K562 (cell line): ENCODE data around the gene TMSB10. TPM values are rescaled to one million over a fixed set of nuclear protein-coding genes. Genes with fewer than 3 reads are reported as not detected.

Experiments used
- HDAC1 ChIP-seq, 2 experiments: fragments of 450-650 bp; IDR thresholded peaks; 2 replicates each; pipeline ENCODE4 v1.6.1; 2016 to 2017; ENCODE audit warnings: inconsistent platforms in 1 of 2, mild to moderate bottlenecking in 1 of 2, moderate library complexity in 1 of 2
- MYNN ChIP-seq, 2 experiments: sonication (generic); formaldehyde crosslinking in 1 of 2; IDR thresholded peaks; 2 replicates each; pipeline versions ENCODE4 v1.5.0 to v1.6.1; 2016 to 2020; ENCODE audit warnings: antibody characterized with exemption in 1 of 2, missing genetic modification reagents in 1 of 2
- NCOR1 ChIP-seq: fragments of 450-650 bp; IDR thresholded peaks from 2 replicates; pipeline ENCODE4 v1.6.1; 2016; ENCODE audit warnings: mild to moderate bottlenecking, moderate library complexity
- NFXL1 ChIP-seq: fragments of 450-650 bp; formaldehyde crosslinking; IDR thresholded peaks from 2 replicates; pipeline ENCODE4 v1.4.0; 2021; ENCODE audit warnings: mild to moderate bottlenecking
- NRF1 ChIP-seq, 2 experiments: fragments of 450-650 bp; IDR thresholded peaks in 1 of 2; conservative IDR thresholded peaks in 1 of 2; 2 replicates each; pipeline ENCODE4 v1.6.1; 2014; ENCODE audit warnings: mild to moderate bottlenecking in 2 of 2
- PHB ChIP-seq: fragments of 250-450 bp; sonication (Bioruptor Pico); IDR thresholded peaks from 2 replicates; pipeline ENCODE4 v1.5.0; 2021
- POU5F1 ChIP-seq: fragments of 150-350 bp; IDR thresholded peaks from 2 replicates; pipeline ENCODE4 v1.6.1; 2014; ENCODE audit warnings: borderline replicate concordance, low read length, low read depth, mild to moderate bottlenecking; ENCODE audit not compliant: partially characterized antibody
- RBM15 ChIP-seq: fragments of 200-400 bp; formaldehyde crosslinking; IDR thresholded peaks from 2 replicates; pipeline ENCODE4 v1.6.1; 2018; ENCODE audit warnings: mild to moderate bottlenecking, low read length, moderate library complexity; ENCODE audit not compliant: insufficient read depth
- RBM22 ChIP-seq: fragments of 200-400 bp; formaldehyde crosslinking; IDR thresholded peaks from 2 replicates; pipeline ENCODE4 v1.6.1; 2018; ENCODE audit warnings: low read length, low read depth; ENCODE audit not compliant: poor library complexity, severe bottlenecking
- SIN3A ChIP-seq, 2 experiments: fragments of 150-350 bp in 1 of 2; IDR thresholded peaks; 2 replicates each; pipeline ENCODE4 v1.6.1; 2011 to 2016; ENCODE audit warnings: borderline replicate concordance in 2 of 2, low read depth in 2 of 2, low read length in 2 of 2, mild to moderate bottlenecking in 2 of 2, moderate library complexity in 2 of 2; ENCODE audit not compliant: control insufficient read depth in 1 of 2
- SMAD1 ChIP-seq: fragments of 150-350 bp; IDR thresholded peaks from 2 replicates; pipeline ENCODE4 v1.6.1; 2014; ENCODE audit warnings: low read length, low read depth; ENCODE audit not compliant: partially characterized antibody
- SMARCA5 ChIP-seq: fragments of 450-650 bp; IDR thresholded peaks from 2 replicates; pipeline ENCODE4 v1.6.1; 2016
- SOX6 ChIP-seq: fragments of 450-650 bp; IDR thresholded peaks from 2 replicates; pipeline ENCODE4 v1.6.1; 2014; ENCODE audit warnings: mild to moderate bottlenecking
- ZBTB17 ChIP-seq: fragments of 450-650 bp; formaldehyde crosslinking; IDR thresholded peaks from 2 replicates; pipeline ENCODE4 v1.4.0; 2020; ENCODE audit warnings: mild to moderate bottlenecking
- ZBTB7A ChIP-seq: IDR thresholded peaks from 2 replicates; pipeline ENCODE4 v1.6.1; 2011; ENCODE audit warnings: low read depth, mild to moderate bottlenecking, low read length, moderate library complexity, borderline replicate concordance; ENCODE audit not compliant: control insufficient read depth
- ZNF444 ChIP-seq: fragments of 250-450 bp; sonication (Bioruptor Pico); IDR thresholded peaks from 2 replicates; pipeline ENCODE4 v1.4.0; 2020; ENCODE audit warnings: mild to moderate bottlenecking, moderate library complexity
- polyA plus RNA-seq, 8 experiments: library from polyadenylated mRNA; depleted of rRNA in 4 of 8; stranded (reverse) in 5 of 8; unstranded in 3 of 8; fragments of >200 nt; fragmentation: Nextera tagmentation in 2 of 8; fragmentation: Illumina TruSeq in 1 of 8; extraction: Ambion mirVana in 2 of 8; extraction: Trizol in 1 of 8; gene quantifications; 2 replicates each; pipeline versions ENCODE4 v1.2.1 to v1.2.3, GENCODE V29; 2011 to 2014; ENCODE audit warnings: inconsistent platforms in 1 of 8, missing spikeins in 1 of 8
- total RNA-seq, 7 experiments: library from RNA; depleted of rRNA in 6 of 7; stranded (reverse); fragments of >200 nt in 6 of 7; fragmentation: Illumina TruSeq in 2 of 7; extraction: Trizol in 2 of 7; gene quantifications; 2 replicates each; pipeline versions ENCODE4 v1.2.1 to v1.2.3, GENCODE V29; 2011 to 2021; ENCODE audit warnings: low replicate concordance in 1 of 7
- TF ChIP-seq, protein P1 (sequence below): sonication (generic); formaldehyde crosslinking; IDR thresholded peaks from 2 replicates; pipeline ENCODE4 v1.8.1; 2022; ENCODE audit warnings: missing genetic modification reagents
- TF ChIP-seq, protein P2 (sequence below): fragments of 450-650 bp; formaldehyde crosslinking; IDR thresholded peaks from 2 replicates; pipeline ENCODE4 v1.4.0; 2020; ENCODE audit warnings: mild to moderate bottlenecking, moderate library complexity

Gene TMSB10
- total and polyA plus RNA-seq, 9 of the 15 experiments (the other 6 are each of a cell fraction or from before 2014, with no cell fraction given): 382 to 2,226 (median 959) TPM

DNA sequence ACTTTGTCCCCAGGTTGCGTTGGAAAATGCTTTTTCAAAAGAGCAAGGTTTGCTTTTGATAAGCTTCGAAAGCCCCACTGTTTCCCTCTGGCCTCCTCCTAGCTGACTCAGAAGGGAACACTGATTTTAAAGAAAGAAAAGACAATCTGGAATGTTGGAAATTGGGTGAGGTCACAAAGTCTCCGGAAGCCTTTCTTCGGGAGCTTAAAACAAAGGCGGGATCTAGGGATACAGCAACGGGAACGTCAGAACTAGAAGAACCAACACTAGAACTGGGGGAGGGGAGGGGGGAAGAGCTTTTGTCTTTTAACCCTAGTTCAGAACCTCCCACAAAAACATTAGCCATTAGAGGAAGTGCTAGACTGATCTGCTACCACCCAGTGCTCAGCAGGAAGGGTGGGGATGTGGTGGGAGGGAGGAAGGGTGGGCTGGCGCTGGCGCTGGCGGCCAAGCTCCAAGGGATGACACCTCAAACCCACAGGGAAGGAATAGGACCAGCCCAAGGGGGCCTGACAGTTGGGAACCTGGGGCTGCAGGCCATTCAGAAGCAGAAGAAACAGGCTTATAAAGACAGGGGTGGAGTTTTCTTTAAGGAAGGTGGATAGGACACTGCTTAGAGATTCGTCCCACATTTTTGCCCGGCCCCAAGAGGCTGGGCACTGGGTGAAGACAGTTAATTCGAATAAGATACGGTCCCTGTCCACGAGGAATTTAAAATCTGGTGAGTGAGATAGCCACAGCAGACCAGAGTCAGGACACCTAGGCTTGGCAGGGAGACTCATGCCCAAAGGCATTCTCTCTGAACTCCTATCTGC is 1.7 kb downstream of the TMSB10 start (continued):
- TF ChIP-seq ZBTB7A (no peak), RBM22 (peak; percentile 22), MYNN (IDR thresholded peaks at IDR 0.05) (peak; percentile 16; the same call in 1 of the 2 replicates), MYNN (CRISPR knock-in tag; IDR thresholded peaks at IDR 0.05) (no peak), SOX6 (peak; percentile 59), NCOR1 (0 out of 2 replicates have a peak, but pooled peaks have one; percentile 4), NRF1 (conservative IDR thresholded peaks at IDR 0.05 in 1 of 2, IDR thresholded peaks at IDR 0.05 in 1 of 2) (peak in 1 of 2 experiments; percentile 29; a peak in 1 of 4 replicates), HDAC1 (IDR thresholded peaks at IDR 0.05) (peak in 1 of 2 experiments; percentile 46; a peak in 2 of 4 replicates), NFXL1 (CRISPR knock-in tag) (peak; percentile 68; the same call in 1 of the 2 replicates), ZNF444 (CRISPR knock-in tag) (0 out of 2 replicates have a peak, but pooled peaks have one; percentile 15), SIN3A (IDR thresholded peaks at IDR 0.05; ENCODE audit: borderline replicate concordance in 2 of 2, control insufficient read depth in 1 of 2, low read depth in 2 of 2, low read length in 2 of 2) (0 out of 4 replicates have a peak, but pooled peaks have one; percentile 14 to 29), SMARCA5 (no peak), POU5F1 (no peak), PHB (peak; percentile 56; the same call in 1 of the 2 replicates), ZBTB17 (CRISPR knock-in tag) (peak; percentile 53; the same call in 1 of the 2 replicates), SMAD1 (peak; percentile 21), RBM15 (no peak)
- TF ChIP-seq, protein P1, sequence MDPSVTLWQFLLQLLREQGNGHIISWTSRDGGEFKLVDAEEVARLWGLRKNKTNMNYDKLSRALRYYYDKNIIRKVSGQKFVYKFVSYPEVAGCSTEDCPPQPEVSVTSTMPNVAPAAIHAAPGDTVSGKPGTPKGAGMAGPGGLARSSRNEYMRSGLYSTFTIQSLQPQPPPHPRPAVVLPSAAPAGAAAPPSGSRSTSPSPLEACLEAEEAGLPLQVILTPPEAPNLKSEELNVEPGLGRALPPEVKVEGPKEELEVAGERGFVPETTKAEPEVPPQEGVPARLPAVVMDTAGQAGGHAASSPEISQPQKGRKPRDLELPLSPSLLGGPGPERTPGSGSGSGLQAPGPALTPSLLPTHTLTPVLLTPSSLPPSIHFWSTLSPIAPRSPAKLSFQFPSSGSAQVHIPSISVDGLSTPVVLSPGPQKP (CRISPR knock-in tag): no peak
- TF ChIP-seq, protein P2, sequence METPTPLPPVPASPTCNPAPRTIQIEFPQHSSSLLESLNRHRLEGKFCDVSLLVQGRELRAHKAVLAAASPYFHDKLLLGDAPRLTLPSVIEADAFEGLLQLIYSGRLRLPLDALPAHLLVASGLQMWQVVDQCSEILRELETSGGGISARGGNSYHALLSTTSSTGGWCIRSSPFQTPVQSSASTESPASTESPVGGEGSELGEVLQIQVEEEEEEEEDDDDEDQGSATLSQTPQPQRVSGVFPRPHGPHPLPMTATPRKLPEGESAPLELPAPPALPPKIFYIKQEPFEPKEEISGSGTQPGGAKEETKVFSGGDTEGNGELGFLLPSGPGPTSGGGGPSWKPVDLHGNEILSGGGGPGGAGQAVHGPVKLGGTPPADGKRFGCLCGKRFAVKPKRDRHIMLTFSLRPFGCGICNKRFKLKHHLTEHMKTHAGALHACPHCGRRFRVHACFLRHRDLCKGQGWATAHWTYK: peak; percentile 68; the same call in 1 of the 2 replicates
- TF ChIP-seq, all 486 proteins: peak for 40
